H9 (cell line): Measurements from ENCODE around the gene RIT2. TPM values are rescaled to one million over a fixed set of nuclear protein-coding genes. Genes with fewer than 3 reads are reported as not detected.

Experiments
- DNase-seq: peaks from one replicate; pipeline ENCODE4 v3.0.0-alpha.2; 2017
- H2AFZ ChIP-seq: one replicate; pipeline ENCODE4 v1.6.1; 2013; ENCODE audit warnings: mild to moderate bottlenecking, low read length, control low read depth, moderate library complexity
- H2AK5ac ChIP-seq: 2 replicates; pipeline ENCODE4 v1.6.1; 2013; ENCODE audit warnings: low read length, control low read depth, mixed read lengths; ENCODE audit not compliant: insufficient read length
- H2BK120ac ChIP-seq: one replicate; pipeline ENCODE4 v1.6.1; 2013; ENCODE audit warnings: low read depth, mild to moderate bottlenecking, low read length, control low read depth, inconsistent platforms; ENCODE audit not compliant: poor library complexity, severe bottlenecking
- H2BK12ac ChIP-seq: 2 replicates; pipeline ENCODE4 v1.6.1; 2013; ENCODE audit warnings: low read length, control low read depth, mixed read lengths, low read depth; ENCODE audit not compliant: insufficient read length
- H2BK15ac ChIP-seq: 2 replicates; pipeline ENCODE4 v1.6.1; 2013; ENCODE audit warnings: low read depth, low read length, control low read depth
- H2BK20ac ChIP-seq: one replicate; pipeline ENCODE4 v1.6.1; 2013; ENCODE audit warnings: low read depth, mild to moderate bottlenecking, low read length, control low read depth, inconsistent platforms; ENCODE audit not compliant: poor library complexity, severe bottlenecking
- H2BK5ac ChIP-seq: 2 replicates; pipeline ENCODE4 v1.6.1; 2013; ENCODE audit warnings: low read length, control low read depth, mixed read lengths; ENCODE audit not compliant: insufficient read length
- H3K14ac ChIP-seq: 2 replicates; pipeline ENCODE4 v1.6.1; 2013; ENCODE audit warnings: low read length, control low read depth; ENCODE audit not compliant: insufficient read depth
- H3K18ac ChIP-seq: 2 replicates; pipeline ENCODE4 v1.6.1; 2013; ENCODE audit warnings: low read depth, mild to moderate bottlenecking, mixed read lengths, low read length, control low read depth; ENCODE audit not compliant: insufficient read length
- H3K23ac ChIP-seq: 2 replicates; pipeline ENCODE4 v1.6.1; 2013; ENCODE audit warnings: low read length, control low read depth, mixed read lengths, low read depth; ENCODE audit not compliant: insufficient read length
- H3K23me2 ChIP-seq: 2 replicates; pipeline ENCODE4 v1.6.1; 2013; ENCODE audit warnings: low read depth, mild to moderate bottlenecking, mixed read lengths, low read length, control low read depth; ENCODE audit not compliant: insufficient read length, poor library complexity, severe bottlenecking
- H3K27ac ChIP-seq: 2 replicates; pipeline ENCODE4 v1.5.1; 2013; ENCODE audit warnings: low read length, control low read depth, mixed read lengths, low read depth; ENCODE audit not compliant: insufficient read length
- H3K27me3 ChIP-seq: 2 replicates; pipeline ENCODE4 v1.6.1; 2013; ENCODE audit warnings: low read length, control low read depth, inconsistent platforms; ENCODE audit not compliant: insufficient read depth
- H3K4ac ChIP-seq: 2 replicates; pipeline ENCODE4 v1.6.1; 2013; ENCODE audit warnings: low read depth, mild to moderate bottlenecking, control low read depth, inconsistent platforms, low read length, moderate library complexity
- H3K4me1 ChIP-seq: 2 replicates; pipeline ENCODE4 v1.6.1; 2013; ENCODE audit warnings: low read length, control low read depth, inconsistent platforms; ENCODE audit not compliant: insufficient read depth
- H3K4me2 ChIP-seq: 2 replicates; pipeline ENCODE4 v1.6.1; 2013; ENCODE audit warnings: low read length, control low read depth, mixed read lengths; ENCODE audit not compliant: insufficient read length, insufficient read depth
- H3K56ac ChIP-seq: 2 replicates; pipeline ENCODE4 v1.6.1; 2013; ENCODE audit warnings: low read depth, mild to moderate bottlenecking, mixed read lengths, low read length, control low read depth; ENCODE audit not compliant: insufficient read length
- H3K79me1 ChIP-seq: 2 replicates; pipeline ENCODE4 v1.6.1; 2013; ENCODE audit warnings: low read depth, mild to moderate bottlenecking, moderate library complexity, low read length, control low read depth, inconsistent platforms; ENCODE audit not compliant: insufficient read depth, poor library complexity, severe bottlenecking
- H3K79me2 ChIP-seq: 2 replicates; pipeline ENCODE4 v1.6.1; 2013; ENCODE audit warnings: low read length, control low read depth, inconsistent platforms; ENCODE audit not compliant: insufficient read depth
- H3K9ac ChIP-seq: 2 replicates; pipeline ENCODE4 v1.6.1; 2013; ENCODE audit warnings: low read length, control low read depth, mixed read lengths; ENCODE audit not compliant: insufficient read length; ENCODE audit errors: extremely low read depth
- H3K9me3 ChIP-seq: one replicate; pipeline ENCODE4 v1.6.1; 2013; ENCODE audit warnings: low read depth, low read length, inconsistent platforms; ENCODE audit not compliant: control insufficient read depth
- H3T11ph ChIP-seq: one replicate; pipeline ENCODE4 v1.6.1; 2013; ENCODE audit warnings: mild to moderate bottlenecking, low read length, control low read depth, inconsistent platforms
- H4K20me1 ChIP-seq: one replicate; pipeline ENCODE4 v1.6.1; 2013; ENCODE audit not compliant: control insufficient read depth, insufficient read length, insufficient read depth
- H4K5ac ChIP-seq: 2 replicates; pipeline ENCODE4 v1.6.1; 2013; ENCODE audit warnings: low read depth, mild to moderate bottlenecking, mixed read lengths, low read length, control low read depth; ENCODE audit not compliant: insufficient read length
- H4K8ac ChIP-seq: replicated peaks from 2 replicates; pipeline ENCODE4 v1.6.1; 2013; ENCODE audit warnings: low read length, control low read depth, mixed read lengths, low read depth; ENCODE audit not compliant: insufficient read length
- H4K91ac ChIP-seq: 2 replicates; pipeline ENCODE4 v1.6.1; 2013; ENCODE audit warnings: low read depth, mild to moderate bottlenecking, moderate library complexity, mixed read lengths, low read length, control low read depth; ENCODE audit not compliant: insufficient read length
- H3K27ac Mint-ChIP-seq, 3 experiments: 2 replicates in 2 of 3; 3 replicates in 1 of 3; pipeline ENCODE4 v1.8.0; 2020 to 2021; ENCODE audit warnings: mixed read lengths in 3 of 3, mild to moderate bottlenecking in 1 of 3, moderate library complexity in 1 of 3
- H3K27me3 Mint-ChIP-seq: 2 replicates; pipeline ENCODE4 v1.8.0; 2021; ENCODE audit warnings: low read depth, mild to moderate bottlenecking, moderate library complexity, mixed read lengths
- H3K36me3 Mint-ChIP-seq, 3 experiments: 2 replicates in 2 of 3; 3 replicates in 1 of 3; pipeline ENCODE4 v1.8.0; 2020 to 2021; ENCODE audit warnings: low read depth in 3 of 3, mixed read lengths in 3 of 3; ENCODE audit not compliant: insufficient read depth in 1 of 3
- H3K4me1 Mint-ChIP-seq, 2 experiments: 2 replicates each; pipeline ENCODE4 v1.8.0; 2020; ENCODE audit warnings: mixed read lengths in 2 of 2
- H3K4me3 Mint-ChIP-seq, 2 experiments: 2 replicates in 1 of 2; 3 replicates in 1 of 2; pipeline ENCODE4 v1.8.0; 2020 to 2021; ENCODE audit warnings: mild to moderate bottlenecking in 2 of 2, mixed read lengths in 2 of 2, moderate library complexity in 1 of 2
- H3K9me3 Mint-ChIP-seq, 2 experiments: 2 replicates in 1 of 2; 3 replicates in 1 of 2; pipeline ENCODE4 v1.8.0; 2020; ENCODE audit warnings: mild to moderate bottlenecking in 2 of 2, mixed read lengths in 2 of 2, moderate library complexity in 1 of 2
- CTCF ChIP-seq: fragments of 200-600 bp; sonication (generic); conservative IDR thresholded peaks from 3 replicates; pipeline ENCODE4 v1.8.0; 2021; ENCODE audit warnings: antibody characterized with exemption, mild to moderate bottlenecking
- WGBS: extraction: QIAGEN DNeasy Blood & Tissue Kit; methylation state at CpG from one replicate; pipeline ENCODE4 v1.1.7; 2013; ENCODE audit warnings: missing lambda C conversion rate, low lambda C conversion rate, mixed read lengths; ENCODE audit not compliant: insufficient read length; ENCODE audit errors: extremely low coverage; 5-methylcytosine and 5-hydroxymethylcytosine counted together
- total RNA-seq: library from RNA; stranded (reverse); gene quantifications from 2 replicates; pipeline ENCODE4 v1.2.1, GENCODE V29; 2021

RIT2 gene
- total RNA-seq, 1 experiment from 2014 or later = 1.2 TPM

DNA sequence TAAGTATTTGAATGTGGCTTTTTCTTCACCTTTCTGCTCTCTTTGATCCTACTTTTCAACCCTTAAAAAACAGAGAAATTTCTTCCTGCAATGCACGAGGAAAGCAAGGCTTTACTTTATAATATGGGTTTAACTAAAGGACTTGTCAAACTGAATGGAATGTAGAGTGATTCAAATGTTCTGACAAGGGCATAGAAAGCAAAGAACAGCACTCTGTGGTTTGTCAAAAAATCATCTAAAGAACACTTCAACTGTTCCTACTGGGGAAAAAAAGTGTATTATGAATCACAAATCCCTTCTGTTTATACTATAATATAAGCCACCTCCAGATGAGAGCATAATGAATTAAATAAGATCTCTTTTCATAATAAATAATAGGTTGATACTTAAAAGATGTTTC lies 45.0 kb upstream of the RIT2 start:
- no peak overlapping the region for H2AFZ ChIP-seq
- no peaks in the 10 kb centered on the region for H3K27me3 ChIP-seq
- no peak overlapping the region for H3K9ac ChIP-seq
- no peak overlapping the region for H3K56ac ChIP-seq
- DNase-seq = no peak
- H3K4me1 ChIP-seq = no peaks in the 10 kb centered on the region
- no peak overlapping the region for H4K8ac ChIP-seq
- no peak overlapping the region for H2BK120ac ChIP-seq
- Mint-ChIP-seq H3K27me3 (no peaks in the 10 kb centered on the region; the same call in 1 of the 2 replicates), H3K36me3 (peaks cover 15 to 29% (median 21%) of the 10 kb centered on the region in 3 experiments), H3K27ac (no peak overlapping the region), H3K9me3 (peaks cover 15 to 27% of the 10 kb centered on the region in 2 experiments), H3K4me3 (no peak overlapping the region), H3K4me1 (peaks cover 0 to 3% of the 10 kb centered on the region in 2 experiments; a peak in 1 of 4 replicates)
- no peak overlapping the region for H2BK5ac ChIP-seq
- no peak for TF ChIP-seq CTCF
- no peak overlapping the region for H2BK12ac ChIP-seq
- no CpG with 5 or more reads among the region's 1 CpG for WGBS
- no peaks in the 10 kb centered on the region for H3K9me3 ChIP-seq
- no peaks in the 10 kb centered on the region for H3K79me2 ChIP-seq
- H3K27ac ChIP-seq = no peak overlapping the region
- H3K4ac ChIP-seq = no peak overlapping the region
- no peak overlapping the region for H2BK20ac ChIP-seq
- H3K14ac ChIP-seq = no peak overlapping the region
- H3K4me2 ChIP-seq = no peak overlapping the region
- no peak overlapping the region for H2BK15ac ChIP-seq
- H3T11ph ChIP-seq = no peak overlapping the region
- H3K79me1 ChIP-seq = no peaks in the 10 kb centered on the region
- H3K23ac ChIP-seq = no peak overlapping the region
- H2AK5ac ChIP-seq = no peak overlapping the region
- H3K18ac ChIP-seq = no peak overlapping the region
- H4K20me1 ChIP-seq = no peaks in the 10 kb centered on the region
- H4K91ac ChIP-seq = no peak overlapping the region
- H3K23me2 ChIP-seq = no peaks in the 10 kb centered on the region
- no peak overlapping the region for H4K5ac ChIP-seq
